Fibroblast of villous mesenchyme (primary cell): ENCODE measurements around the gene DIPK1B. TPM values are rescaled to one million over a fixed set of nuclear protein-coding genes. Genes with fewer than 3 reads are reported as not detected.

ENCODE experiments used
- DNase-seq: peaks from one replicate; pipeline ENCODE4 v3.0.0-alpha.2; 2010; ENCODE audit warnings: low read depth
- H3K4me3 ChIP-seq: 2 replicates; pipeline ENCODE4 v1.5.1; 2011; ENCODE audit warnings: low read depth, mild to moderate bottlenecking, low read length
- CTCF ChIP-seq: IDR thresholded peaks from 2 replicates; pipeline ENCODE4 v1.5.1; 2012; ENCODE audit warnings: low read depth, mild to moderate bottlenecking, low read length; ENCODE audit not compliant: insufficient read depth
- total RNA-seq: library from RNA; depleted of rRNA; stranded (reverse); fragments of >200 nt; gene quantifications from 2 replicates; pipeline ENCODE4 v1.2.3, GENCODE V29; 2012

The DIPK1B gene
- total RNA-seq, 1 donor = 0.43 TPM

- DNase-seq = no peak
- TF ChIP-seq CTCF = no peak
- H3K4me3 ChIP-seq = no peak overlapping the region
Observed at GRCh38 chr9:136695955-136696354, 16.4 kb upstream of the DIPK1B start.

- DNase-seq = no peak
- TF ChIP-seq CTCF = no peak
- H3K4me3 ChIP-seq = no peak overlapping the region
Observed at GRCh38 chr9:136696502-136696901, 15.9 kb upstream of the DIPK1B start.

GRCh38 chr9:136697146-136697820 lies 15.1 kb upstream of the DIPK1B start:
- H3K4me3 ChIP-seq = no peak overlapping the region
- no peak for TF ChIP-seq CTCF
- DNase-seq = no peak

- no peak overlapping the region for H3K4me3 ChIP-seq
- no peak for DNase-seq
- TF ChIP-seq CTCF = no peak
Observed at GRCh38 chr9:136697821-136698526, 14.4 kb upstream of the DIPK1B start.

GRCh38 chr9:136698635-136699246 lies 13.6 kb upstream of the DIPK1B start:
- no peak for DNase-seq
- TF ChIP-seq CTCF = no peak
- H3K4me3 ChIP-seq = no peak overlapping the region

- no peak overlapping the region for H3K4me3 ChIP-seq
- DNase-seq = peak; percentile 85
- no peak for TF ChIP-seq CTCF
Observed at GRCh38 chr9:136700304-136700703, 12.1 kb upstream of the DIPK1B start.
